ENCODE data around the gene DESI2.

DNA sequence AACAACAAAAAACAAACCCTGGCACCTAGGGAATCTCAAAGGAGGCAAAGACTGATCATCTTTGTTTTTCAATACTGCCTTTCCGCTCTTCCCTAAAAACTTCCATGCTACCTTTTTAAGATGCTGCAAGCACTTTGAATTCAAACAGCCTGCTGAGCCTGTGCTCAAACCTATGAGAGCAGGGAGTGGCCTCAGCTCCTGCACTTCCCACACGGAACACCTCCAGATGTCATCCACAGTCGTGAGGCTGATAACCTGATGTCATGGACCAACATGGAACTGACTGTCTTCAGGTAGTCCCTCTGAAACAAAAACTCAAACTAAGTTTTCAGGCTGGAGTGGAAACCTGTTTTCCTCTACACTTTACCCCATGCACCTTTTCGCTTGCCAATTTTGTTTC, 46.8 kb downstream of the DESI2 start:
- TF ChIP-seq EZH2 (IDR thresholded peaks at IDR 0.05; ENCODE audit: insufficient read depth, poor library complexity, severe bottlenecking) (no peak), EZH2phosphoT487 (IDR thresholded peaks at IDR 0.05; ENCODE audit: insufficient read depth, low read depth) (no peak)
